HUES6 (cell line): ENCODE data around the gene CHL1.

Source experiments
- H3K27ac ChIP-seq: 2 replicates; pipeline ENCODE4 v1.7.0; 2013; ENCODE audit warnings: low read depth, mild to moderate bottlenecking, low read length, inconsistent platforms
- H3K27me3 ChIP-seq: 2 replicates; pipeline ENCODE4 v1.6.1; 2013; ENCODE audit warnings: low read length; ENCODE audit not compliant: control insufficient read depth, insufficient read depth
- H3K36me3 ChIP-seq: 2 replicates; pipeline ENCODE4 v1.6.1; 2013; ENCODE audit warnings: low read length; ENCODE audit not compliant: control insufficient read depth, insufficient read depth
- H3K4me1 ChIP-seq: 2 replicates; pipeline ENCODE4 v1.6.1; 2013; ENCODE audit warnings: low read length; ENCODE audit not compliant: control insufficient read depth, insufficient read depth
- H3K4me3 ChIP-seq: 2 replicates; pipeline ENCODE4 v1.5.1; 2013; ENCODE audit warnings: low read depth, low read length
- H3K9ac ChIP-seq: one replicate; pipeline ENCODE4 v1.6.1; 2013; ENCODE audit warnings: mild to moderate bottlenecking, low read length
- H3K9me3 ChIP-seq: 2 replicates; pipeline ENCODE4 v1.6.1; 2013; ENCODE audit warnings: low read depth, low read length; ENCODE audit not compliant: control insufficient read depth, insufficient read depth

CHL1 gene

GRCh38 chr3:436053-436452 is 239.5 kb downstream of the CHL1 start:
- Histone ChIP-seq H3K4me1 (peaks cover 6% of the 10 kb centered on the region), H3K27ac (no peak overlapping the region), H3K27me3 (peaks cover 19% of the 10 kb centered on the region; the same call in 1 of the 2 replicates), H3K36me3 (no peaks in the 10 kb centered on the region), H3K4me3 (no peak overlapping the region), H3K9me3 (no peaks in the 10 kb centered on the region), H3K9ac (no peak overlapping the region)

DNA sequence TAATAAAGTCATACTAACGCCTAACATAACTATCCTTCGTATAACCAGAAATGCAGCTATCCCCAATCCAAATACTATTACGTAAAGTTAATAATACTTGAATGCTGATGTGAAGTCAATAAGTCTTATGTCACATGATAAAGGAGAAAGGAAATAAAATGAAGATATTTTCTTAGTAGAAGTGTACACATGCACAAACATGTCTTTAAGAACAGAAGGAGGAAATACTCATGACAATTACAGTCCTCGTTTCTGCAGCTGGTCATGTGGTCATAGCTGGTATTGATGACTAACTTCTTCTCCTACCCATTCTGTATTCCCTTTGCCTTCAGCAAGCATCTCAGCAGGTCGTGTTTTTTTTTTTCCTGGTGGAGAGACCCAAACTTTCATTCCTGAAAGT is 244.3 kb downstream of the CHL1 start:
- Histone ChIP-seq H3K4me1 (no peaks in the 10 kb centered on the region), H3K27ac (no peak overlapping the region), H3K4me3 (no peak overlapping the region), H3K9ac (no peak overlapping the region), H3K27me3 (peaks cover 6% of the 10 kb centered on the region; the same call in 1 of the 2 replicates), H3K36me3 (no peaks in the 10 kb centered on the region), H3K9me3 (0 out of 2 replicates have a peak, but pooled peaks cover 3% of the 10 kb centered on the region)

DNA sequence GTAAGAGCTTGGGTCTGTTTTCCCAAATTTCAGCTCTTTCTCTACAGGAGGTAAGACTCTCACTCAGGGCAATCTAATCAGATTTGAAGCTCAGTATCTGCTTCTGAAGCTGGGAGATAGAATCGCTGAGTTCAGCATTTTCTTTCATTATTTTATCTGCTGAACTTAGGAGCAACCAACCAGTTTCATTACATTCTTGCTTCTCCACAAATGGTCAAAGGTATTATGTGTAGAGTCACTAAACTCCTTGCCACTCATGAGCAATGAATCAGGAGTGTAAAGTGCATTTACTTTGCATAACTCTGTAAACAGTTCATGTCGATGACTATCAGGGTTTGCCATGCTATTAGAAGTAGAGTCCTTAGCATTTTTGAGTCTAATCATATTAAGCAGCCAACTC is 249.4 kb downstream of the CHL1 start:
- Histone ChIP-seq H3K27me3 (no peaks in the 10 kb centered on the region), H3K27ac (no peak overlapping the region), H3K9ac (no peak overlapping the region), H3K36me3 (no peaks in the 10 kb centered on the region), H3K4me1 (no peaks in the 10 kb centered on the region; the same call in 1 of the 2 replicates), H3K4me3 (no peak overlapping the region), H3K9me3 (0 out of 2 replicates have a peak, but pooled peaks cover 3% of the 10 kb centered on the region)

DNA sequence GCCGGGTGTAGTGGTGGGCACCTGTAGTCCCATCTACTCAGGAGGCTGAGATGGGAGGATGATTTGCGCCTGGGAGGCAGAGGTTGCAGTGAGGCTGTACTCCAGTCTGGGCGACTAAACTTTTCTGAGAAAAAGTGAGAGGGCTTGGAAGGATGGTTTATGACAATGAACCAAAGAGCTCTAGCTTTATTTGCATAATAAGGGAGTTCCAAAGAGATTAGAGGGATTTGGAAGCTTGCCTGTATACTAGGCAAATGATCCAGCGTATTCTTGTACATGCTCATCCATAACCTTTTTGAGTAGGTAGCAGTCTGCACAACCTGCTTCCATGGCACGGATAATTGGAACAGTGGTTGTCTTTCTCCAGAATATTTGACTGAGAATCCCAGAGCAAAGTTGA is 251.1 kb downstream of the CHL1 start:
- H3K27ac ChIP-seq, result no peak overlapping the region

DNA sequence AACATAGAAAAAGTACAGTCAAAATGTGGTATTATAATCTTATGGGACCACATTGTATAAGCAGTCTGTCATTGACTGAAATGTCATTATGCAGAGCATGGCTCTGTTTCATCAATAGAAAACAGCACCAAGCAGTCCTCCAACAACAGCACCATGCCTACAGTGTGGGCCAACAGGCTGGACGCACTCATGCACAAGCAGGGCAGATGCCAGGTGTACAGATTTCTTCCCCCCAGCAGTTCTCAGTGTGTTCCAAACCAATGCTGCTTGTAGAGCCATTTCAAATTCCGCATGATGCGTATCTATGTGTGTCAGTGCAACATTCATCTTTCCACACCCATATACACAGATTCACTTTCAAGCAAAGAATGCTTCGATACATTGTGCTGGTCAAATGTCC is 253.1 kb downstream of the CHL1 start:
- Histone ChIP-seq H3K4me3 (no peak overlapping the region), H3K9ac (no peak overlapping the region), H3K27ac (no peak overlapping the region), H3K4me1 (no peaks in the 10 kb centered on the region; the same call in 1 of the 2 replicates), H3K36me3 (no peaks in the 10 kb centered on the region), H3K27me3 (no peaks in the 10 kb centered on the region), H3K9me3 (no peaks in the 10 kb centered on the region)

More for the DNA sequence above, 251.1 kb downstream of the CHL1 start:
- H3K36me3 ChIP-seq, result no peaks in the 10 kb centered on the region
- H3K4me1 ChIP-seq, result no peaks in the 10 kb centered on the region; the same call in 1 of the 2 replicates
- no peak overlapping the region for H3K9ac ChIP-seq
- H3K9me3 ChIP-seq, result 0 out of 2 replicates have a peak, but pooled peaks cover 3% of the 10 kb centered on the region
- H3K27me3 ChIP-seq, result no peaks in the 10 kb centered on the region
- no peak overlapping the region for H3K4me3 ChIP-seq

- no peaks in the 10 kb centered on the region for H3K27me3 ChIP-seq
- H3K9me3 ChIP-seq, result no peaks in the 10 kb centered on the region
- no peaks in the 10 kb centered on the region for H3K36me3 ChIP-seq
- no peak overlapping the region for H3K27ac ChIP-seq
- H3K4me1 ChIP-seq, result no peaks in the 10 kb centered on the region; the same call in 1 of the 2 replicates
- no peak overlapping the region for H3K4me3 ChIP-seq
- H3K9ac ChIP-seq, result no peak overlapping the region
These were observed 255.7 kb downstream of the CHL1 start for GRCh38 chr3:452221-452620.

DNA sequence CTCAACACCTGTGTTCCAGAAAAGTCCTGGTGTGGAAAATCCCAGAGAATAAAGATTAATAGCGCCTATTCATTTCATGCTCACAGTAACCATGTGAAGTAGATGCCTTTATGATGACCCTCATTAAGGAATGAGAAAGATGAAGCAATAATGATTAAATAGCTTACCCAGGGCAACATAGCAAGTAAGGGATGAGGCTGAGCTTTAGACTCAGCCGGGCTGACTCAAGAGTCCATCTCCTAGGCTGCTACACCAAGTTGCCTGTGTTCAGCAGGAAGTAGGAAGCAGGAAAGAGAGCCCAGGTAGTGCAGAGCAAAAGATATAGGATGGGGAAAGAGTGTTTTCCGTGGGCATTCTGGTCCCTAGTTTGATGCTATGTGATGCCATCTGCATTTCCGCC is 256.5 kb downstream of the CHL1 start:
- Histone ChIP-seq H3K36me3 (no peaks in the 10 kb centered on the region), H3K9ac (no peak overlapping the region), H3K27ac (no peak overlapping the region), H3K4me3 (no peak overlapping the region), H3K4me1 (no peaks in the 10 kb centered on the region; the same call in 1 of the 2 replicates), H3K9me3 (no peaks in the 10 kb centered on the region), H3K27me3 (no peaks in the 10 kb centered on the region)

- no peaks in the 10 kb centered on the region for H3K36me3 ChIP-seq
- no peaks in the 10 kb centered on the region for H3K9me3 ChIP-seq
- no peak overlapping the region for H3K4me3 ChIP-seq
- H3K9ac ChIP-seq, result no peak overlapping the region
- no peak overlapping the region for H3K27ac ChIP-seq
- H3K4me1 ChIP-seq, result peaks cover 11% of the 10 kb centered on the region; the same call in 1 of the 2 replicates
- H3K27me3 ChIP-seq, result no peaks in the 10 kb centered on the region
These were observed 258.4 kb downstream of the CHL1 start for GRCh38 chr3:454986-455385.

- H3K4me3 ChIP-seq, result no peak overlapping the region
- no peak overlapping the region for H3K27ac ChIP-seq
- H3K27me3 ChIP-seq, result no peaks in the 10 kb centered on the region
- no peaks in the 10 kb centered on the region for H3K9me3 ChIP-seq
- H3K4me1 ChIP-seq, result peaks cover 11% of the 10 kb centered on the region; the same call in 1 of the 2 replicates
- H3K36me3 ChIP-seq, result no peaks in the 10 kb centered on the region
- no peak overlapping the region for H3K9ac ChIP-seq
These were observed 261.6 kb downstream of the CHL1 start for GRCh38 chr3:458124-458523.

- Histone ChIP-seq H3K27me3 (no peaks in the 10 kb centered on the region), H3K36me3 (no peaks in the 10 kb centered on the region)
These were observed 262.2 kb downstream of the CHL1 start for GRCh38 chr3:458653-459310.

More at GRCh38 chr3:458653-459310, 262.2 kb downstream of the CHL1 start:
- Histone ChIP-seq H3K9me3 (no peaks in the 10 kb centered on the region), H3K4me3 (no peak overlapping the region), H3K4me1 (peaks cover 11% of the 10 kb centered on the region; the same call in 1 of the 2 replicates), H3K27ac (no peak overlapping the region), H3K9ac (no peak overlapping the region)
